Measurements from ENCODE around the gene ADO. TPM values are rescaled to one million over a fixed set of nuclear protein-coding genes. Genes with fewer than 3 reads are reported as not detected.

Gene ADO
- total RNA-seq, 4 donors from 2014 or later, result 9.6 to 25.4 (median 15.0) TPM

GRCh38 chr10:62829622-62830021 is 25.1 kb downstream of the ADO start:
- Histone ChIP-seq H3K4me1 (no peaks in the 10 kb centered on the region), H3K36me3 (no peaks in the 10 kb centered on the region), H3K9me3 (no peaks in the 10 kb centered on the region), H3K27ac (no peak overlapping the region), H3K4me3 (no peak overlapping the region), H3K27me3 (no peaks in the 10 kb centered on the region)
- TF ChIP-seq, protein P1, sequence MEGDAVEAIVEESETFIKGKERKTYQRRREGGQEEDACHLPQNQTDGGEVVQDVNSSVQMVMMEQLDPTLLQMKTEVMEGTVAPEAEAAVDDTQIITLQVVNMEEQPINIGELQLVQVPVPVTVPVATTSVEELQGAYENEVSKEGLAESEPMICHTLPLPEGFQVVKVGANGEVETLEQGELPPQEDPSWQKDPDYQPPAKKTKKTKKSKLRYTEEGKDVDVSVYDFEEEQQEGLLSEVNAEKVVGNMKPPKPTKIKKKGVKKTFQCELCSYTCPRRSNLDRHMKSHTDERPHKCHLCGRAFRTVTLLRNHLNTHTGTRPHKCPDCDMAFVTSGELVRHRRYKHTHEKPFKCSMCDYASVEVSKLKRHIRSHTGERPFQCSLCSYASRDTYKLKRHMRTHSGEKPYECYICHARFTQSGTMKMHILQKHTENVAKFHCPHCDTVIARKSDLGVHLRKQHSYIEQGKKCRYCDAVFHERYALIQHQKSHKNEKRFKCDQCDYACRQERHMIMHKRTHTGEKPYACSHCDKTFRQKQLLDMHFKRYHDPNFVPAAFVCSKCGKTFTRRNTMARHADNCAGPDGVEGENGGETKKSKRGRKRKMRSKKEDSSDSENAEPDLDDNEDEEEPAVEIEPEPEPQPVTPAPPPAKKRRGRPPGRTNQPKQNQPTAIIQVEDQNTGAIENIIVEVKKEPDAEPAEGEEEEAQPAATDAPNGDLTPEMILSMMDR (IDR thresholded peaks at IDR 0.05), result no peak
- TF ChIP-seq EP300 (IDR thresholded peaks at IDR 0.05; ENCODE audit: low read depth), result no peak
- no peak for TF ChIP-seq POLR2AphosphoS5 (IDR thresholded peaks at IDR 0.05)
- no peak for TF ChIP-seq POLR2A (IDR thresholded peaks at IDR 0.05)
- in situ Hi-C loops (cut with MboI; ENCODE audit: low pct_ligation_motif_present in 1 of 4, low pct_unique_long_range_greater_than_20kb in 1 of 4, low sequenced_read_pairs in 3 of 4) (loop anchor here in 2 of 4 donors (10.0 to 25.0 kb wide), 2 partner anchors 217 to 235 kb away; no protein-coding TSS in a partner anchor), intact Hi-C loops (cut with DNase I; ENCODE audit: low total_unique reads) (no loop called here)
- no peak for DNase-seq
- 75 to 80% methylated on average over 1 to 2 of the region's 2 CpGs for WGBS, 2 donors (ENCODE audit: low coverage in 1 of 2)

DNA sequence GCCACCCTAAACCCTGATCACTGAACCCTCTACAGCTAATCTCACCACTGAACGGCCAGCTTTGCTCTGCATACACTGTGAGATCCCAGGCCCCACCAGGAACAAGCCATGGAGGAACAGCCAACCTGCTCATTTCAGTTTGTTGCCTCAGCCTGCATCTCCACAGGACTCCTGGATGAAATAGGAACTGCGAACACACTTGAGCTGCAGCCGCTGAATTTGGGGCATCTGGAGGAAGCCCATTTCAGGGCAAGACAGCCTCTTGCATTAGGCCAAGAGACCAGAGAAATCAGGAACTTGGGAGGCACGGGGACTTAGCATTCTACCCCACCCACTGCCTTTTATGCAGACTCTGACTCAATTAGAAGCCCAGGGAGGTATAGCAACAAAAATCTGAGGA is 26.2 kb downstream of the ADO start:
- in situ Hi-C loops (cut with MboI; ENCODE audit: low pct_ligation_motif_present in 1 of 4, low pct_unique_long_range_greater_than_20kb in 1 of 4, low sequenced_read_pairs in 3 of 4) (loop anchor here in 1 of 4 donors (25.0 kb wide), 1 partner anchor 218 kb away; no protein-coding TSS in a partner anchor), intact Hi-C loops (cut with DNase I; ENCODE audit: low total_unique reads) (no loop called here)
- H3K4me3 ChIP-seq, result no peak overlapping the region
- no peaks in the 10 kb centered on the region for H3K36me3 ChIP-seq
- TF ChIP-seq POLR2AphosphoS5 (IDR thresholded peaks at IDR 0.05) (no peak), POLR2A (IDR thresholded peaks at IDR 0.05) (no peak), EP300 (IDR thresholded peaks at IDR 0.05; ENCODE audit: low read depth) (no peak)
- TF ChIP-seq, protein P1 (IDR thresholded peaks at IDR 0.05), result no peak
- H3K27me3 ChIP-seq, result no peaks in the 10 kb centered on the region
- no peak for DNase-seq
- no peaks in the 10 kb centered on the region for H3K9me3 ChIP-seq
- H3K4me1 ChIP-seq, result no peaks in the 10 kb centered on the region
- H3K27ac ChIP-seq, result no peak overlapping the region
- 40 to 74% methylated on average over 1 to 4 of the region's 4 CpGs for WGBS, 2 donors (ENCODE audit: low coverage in 1 of 2)

DNA sequence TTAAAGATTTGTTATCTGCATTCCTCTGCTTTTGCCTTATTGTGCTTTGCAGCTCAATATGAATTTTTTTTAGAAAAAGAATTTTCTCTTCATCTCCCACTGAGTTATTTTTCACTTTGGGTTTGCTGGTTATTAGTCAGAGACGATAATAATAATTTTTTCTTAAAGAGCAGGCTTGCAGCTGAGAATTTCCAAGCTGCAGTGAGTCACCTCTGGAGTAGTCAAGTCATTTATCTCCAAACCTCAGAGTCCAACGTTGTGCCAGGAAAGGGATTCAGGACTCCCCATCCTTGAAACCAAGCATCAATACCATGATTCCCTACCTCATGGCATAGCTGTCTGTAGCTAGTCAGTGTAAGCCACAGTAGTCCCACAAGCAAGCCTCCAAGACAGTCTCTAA is 26.8 kb downstream of the ADO start:
- intact Hi-C loops (cut with DNase I; ENCODE audit: low total_unique reads), result no loop called here
- no peaks in the 10 kb centered on the region for H3K36me3 ChIP-seq
- no peak overlapping the region for H3K4me3 ChIP-seq
- no peaks in the 10 kb centered on the region for H3K27me3 ChIP-seq
- no peaks in the 10 kb centered on the region for H3K4me1 ChIP-seq
- no peak for DNase-seq
- TF ChIP-seq EP300 (IDR thresholded peaks at IDR 0.05; ENCODE audit: low read depth), result no peak
- TF ChIP-seq POLR2A (IDR thresholded peaks at IDR 0.05), result no peak
- TF ChIP-seq, protein P1 (IDR thresholded peaks at IDR 0.05), result no peak
- TF ChIP-seq POLR2AphosphoS5 (IDR thresholded peaks at IDR 0.05), result no peak
- in situ Hi-C loops (cut with MboI; ENCODE audit: low pct_ligation_motif_present in 1 of 4, low pct_unique_long_range_greater_than_20kb in 1 of 4, low sequenced_read_pairs in 3 of 4), result loop anchor here in 1 of 4 donors (25.0 kb wide), 1 partner anchor 219 kb away; no protein-coding TSS in a partner anchor
- no peak overlapping the region for H3K27ac ChIP-seq
- H3K9me3 ChIP-seq, result no peaks in the 10 kb centered on the region
- 48 to 60% methylated on average over 2 of the region's 2 CpGs for WGBS, 2 donors (ENCODE audit: low coverage in 1 of 2)

- 54 to 56% methylated on average over 2 of the region's 2 CpGs for WGBS, 2 donors (ENCODE audit: low coverage in 1 of 2)
- in situ Hi-C loops (cut with MboI; ENCODE audit: low pct_ligation_motif_present in 1 of 4, low pct_unique_long_range_greater_than_20kb in 1 of 4, low sequenced_read_pairs in 3 of 4), result loop anchor here in 1 of 4 donors (25.0 kb wide), 1 partner anchor 227 kb away; no protein-coding TSS in a partner anchor
- intact Hi-C loops (cut with DNase I; ENCODE audit: low total_unique reads), result no loop called here
- H3K4me3 ChIP-seq, result no peak overlapping the region
- no peaks in the 10 kb centered on the region for H3K9me3 ChIP-seq
- TF ChIP-seq, protein P1 (IDR thresholded peaks at IDR 0.05), result no peak
- no peak for TF ChIP-seq EP300 (IDR thresholded peaks at IDR 0.05; ENCODE audit: low read depth)
- no peak for TF ChIP-seq POLR2AphosphoS5 (IDR thresholded peaks at IDR 0.05)
- no peak for TF ChIP-seq POLR2A (IDR thresholded peaks at IDR 0.05)
- no peaks in the 10 kb centered on the region for H3K4me1 ChIP-seq
- H3K36me3 ChIP-seq, result no peaks in the 10 kb centered on the region
- DNase-seq, result no peak
- no peaks in the 10 kb centered on the region for H3K27me3 ChIP-seq
- no peak overlapping the region for H3K27ac ChIP-seq
Observed at GRCh38 chr10:62839590-62839989, 35.1 kb downstream of the ADO start.

Data from transverse colon (tissue), 4 donors.